HG03432 (cell line): ENCODE measurements around the gene BABAM2.
"Not testable (repeated sequence)": the region's sequence is repeated elsewhere in the genome, so short reads cannot be mapped to it uniquely, and the experiment has no call there.

ENCODE experiments used
- ATAC-seq: cut with Tn5 transposase; IDR thresholded peaks from one replicate; pipeline ENCODE4 v1.9.1; 2021; ENCODE audit warnings: mild to moderate bottlenecking, moderate library complexity; ENCODE audit not compliant: unreplicated experiment

Gene BABAM2

GRCh38 chr2:27940090-27940671, 49.7 kb downstream of the BABAM2 start:
- no peak for ATAC-seq

- ATAC-seq = no peak
Measured at GRCh38 chr2:27940982-27941381, 50.5 kb downstream of the BABAM2 start.

- no peak for ATAC-seq
Measured at GRCh38 chr2:27942612-27943547, 52.4 kb downstream of the BABAM2 start.

GRCh38 chr2:27946530-27947060, 56.1 kb downstream of the BABAM2 start:
- ATAC-seq = no peak

- no peak for ATAC-seq
Measured at GRCh38 chr2:27952070-27952469, 61.5 kb downstream of the BABAM2 start.

GRCh38 chr2:27953077-27953476, 62.5 kb downstream of the BABAM2 start:
- no peak for ATAC-seq

GRCh38 chr2:27954221-27954673, 63.7 kb downstream of the BABAM2 start:
- no peak for ATAC-seq

- ATAC-seq = no peak
Measured at GRCh38 chr2:27954771-27955383, 64.3 kb downstream of the BABAM2 start.

- no peak for ATAC-seq
Measured at GRCh38 chr2:27955384-27956161, 65.0 kb downstream of the BABAM2 start.

- ATAC-seq = no peak
Measured at GRCh38 chr2:27956888-27957287, 66.4 kb downstream of the BABAM2 start.

- no peak for ATAC-seq
Measured at GRCh38 chr2:27958711-27959378, 68.3 kb downstream of the BABAM2 start.

GRCh38 chr2:27959496-27959895, 69.0 kb downstream of the BABAM2 start:
- ATAC-seq = no peak

GRCh38 chr2:27960237-27960912, 69.8 kb downstream of the BABAM2 start:
- no peak for ATAC-seq

GRCh38 chr2:27962006-27962405, 71.5 kb downstream of the BABAM2 start:
- ATAC-seq = no peak

- ATAC-seq = no peak
Measured at GRCh38 chr2:27963472-27963871, 72.9 kb downstream of the BABAM2 start.

GRCh38 chr2:27964067-27964466, 73.5 kb downstream of the BABAM2 start:
- ATAC-seq = no peak

GRCh38 chr2:27965841-27966240, 75.3 kb downstream of the BABAM2 start:
- no peak for ATAC-seq

GRCh38 chr2:27966466-27966865, 75.9 kb downstream of the BABAM2 start:
- ATAC-seq = no peak

- no peak for ATAC-seq
Measured at GRCh38 chr2:27967076-27967475, 76.5 kb downstream of the BABAM2 start.

GRCh38 chr2:27968045-27968444, 77.5 kb downstream of the BABAM2 start:
- ATAC-seq = not testable (repeated sequence)
